ENCODE data around the gene SNAPC4.

The SNAPC4 gene

GRCh38 chr9:136419092-136419420, 19.1 kb upstream of the SNAPC4 start:
- DNase-seq (ENCODE audit: low spot score): no peak
- TF ChIP-seq CTCF (IDR thresholded peaks at IDR 0.05; ENCODE audit: extremely low read depth, insufficient read depth, missing control alignments): no peak
- in situ Hi-C loops (cut with MboI; ENCODE audit: low pct_unique_long_range_greater_than_20kb, low sequenced_read_pairs, unreplicated experiment): no loop called here

- no peak for DNase-seq (ENCODE audit: low spot score)
- in situ Hi-C loops (cut with MboI; ENCODE audit: low pct_unique_long_range_greater_than_20kb, low sequenced_read_pairs, unreplicated experiment): no loop called here
- no peak for TF ChIP-seq CTCF (IDR thresholded peaks at IDR 0.05; ENCODE audit: extremely low read depth, insufficient read depth, missing control alignments)
Measured at GRCh38 chr9:136418182-136419091, 18.5 kb upstream of the SNAPC4 start.

GRCh38 chr9:136416914-136417313, 16.9 kb upstream of the SNAPC4 start:
- TF ChIP-seq CTCF (IDR thresholded peaks at IDR 0.05; ENCODE audit: extremely low read depth, insufficient read depth, missing control alignments): no peak
- DNase-seq (ENCODE audit: low spot score): no peak
- in situ Hi-C loops (cut with MboI; ENCODE audit: low pct_unique_long_range_greater_than_20kb, low sequenced_read_pairs, unreplicated experiment): no loop called here

DNA sequence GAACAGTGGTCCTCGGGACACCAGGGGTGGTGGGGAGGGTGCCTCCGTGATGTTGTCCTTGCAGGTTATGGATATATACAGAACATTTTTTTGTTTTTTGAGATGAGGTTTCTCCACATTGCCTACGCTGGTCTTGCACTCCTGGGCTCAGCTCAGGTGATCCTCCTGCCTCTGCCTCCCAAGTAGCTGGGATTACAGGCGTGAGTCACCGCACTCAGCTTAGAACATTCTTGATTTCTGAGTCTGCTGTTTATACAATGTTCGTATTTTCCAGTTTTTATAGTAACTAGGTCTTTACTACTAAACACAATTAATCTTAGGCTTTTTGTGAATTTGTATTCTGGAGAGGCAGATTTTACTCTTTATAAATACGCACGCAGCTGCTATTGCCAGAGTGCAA, 16.5 kb upstream of the SNAPC4 start:
- in situ Hi-C loops (cut with MboI; ENCODE audit: low pct_unique_long_range_greater_than_20kb, low sequenced_read_pairs, unreplicated experiment): no loop called here
- TF ChIP-seq CTCF (IDR thresholded peaks at IDR 0.05; ENCODE audit: extremely low read depth, insufficient read depth, missing control alignments): no peak
- DNase-seq (ENCODE audit: low spot score): no peak

DNA sequence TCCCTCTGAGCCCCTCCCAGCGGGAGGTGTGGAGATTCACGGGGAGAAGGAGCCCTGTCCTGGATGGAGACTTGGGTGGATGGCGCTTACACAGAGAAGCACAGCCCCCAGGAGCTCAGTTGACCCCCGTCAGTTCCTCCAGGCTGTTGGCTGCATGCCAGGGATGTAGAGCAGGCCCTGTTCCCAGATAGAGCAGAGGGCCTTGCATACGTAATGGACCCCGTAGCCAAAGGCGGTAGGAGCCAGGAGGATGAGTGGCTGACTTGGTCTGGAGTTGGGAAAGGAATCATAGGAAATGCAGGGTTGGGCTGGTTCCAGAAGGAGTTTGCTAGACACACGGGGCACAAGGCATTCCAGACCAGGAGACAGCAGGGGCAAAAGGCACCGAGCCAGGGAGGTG, 13.0 kb upstream of the SNAPC4 start:
- TF ChIP-seq CTCF (IDR thresholded peaks at IDR 0.05; ENCODE audit: extremely low read depth, insufficient read depth, missing control alignments): no peak

DNA sequence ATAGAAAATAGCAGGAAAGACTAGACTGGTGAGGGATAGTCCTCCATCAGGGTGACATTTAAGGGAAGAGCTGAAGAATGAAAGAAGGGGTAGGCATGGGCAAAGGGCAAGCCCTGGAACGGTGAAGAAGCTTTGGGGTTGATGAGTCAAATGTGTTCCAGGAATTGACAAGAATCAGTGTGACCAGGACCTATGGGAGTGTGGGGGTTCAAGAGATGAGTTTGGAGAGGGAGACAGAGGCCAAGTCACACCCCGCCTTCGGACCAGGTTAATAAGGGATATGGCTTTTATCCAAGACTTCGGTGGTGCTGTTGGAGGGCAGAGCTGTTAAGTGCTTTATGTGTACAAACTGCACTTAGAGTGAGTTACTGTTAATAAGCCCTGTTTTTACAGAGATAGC, 11.4 kb upstream of the SNAPC4 start:
- in situ Hi-C loops (cut with MboI; ENCODE audit: low pct_unique_long_range_greater_than_20kb, low sequenced_read_pairs, unreplicated experiment): no loop called here
- DNase-seq (ENCODE audit: low spot score): no peak
- no peak for TF ChIP-seq CTCF (IDR thresholded peaks at IDR 0.05; ENCODE audit: extremely low read depth, insufficient read depth, missing control alignments)

More for the DNA sequence above, 13.0 kb upstream of the SNAPC4 start:
- DNase-seq (ENCODE audit: low spot score): no peak
- in situ Hi-C loops (cut with MboI; ENCODE audit: low pct_unique_long_range_greater_than_20kb, low sequenced_read_pairs, unreplicated experiment): no loop called here

Data from GM13977 (cell line).